SK-MEL-5 (cell line): Measurements from ENCODE around the gene MLF2. TPM values are rescaled to one million over a fixed set of nuclear protein-coding genes. Genes with fewer than 3 reads are reported as not detected.

Experiments
- DNase-seq: peaks from one replicate; pipeline ENCODE4 v3.0.0-alpha.2; 2016; ENCODE audit warnings: low read depth, low spot score
- in situ Hi-C: cut with HindIII; loops from 2 replicates; pipeline ENCODE4 v1.10.0; 2016; ENCODE audit warnings: low sequenced_read_pairs, high pct_unique_total_duplicates, low pct_unique_long_range_greater_than_20kb
- polyA plus RNA-seq, 2 experiments: library from polyadenylated mRNA; depleted of rRNA; stranded (reverse); fragments of >200 nt; gene quantifications; 2 replicates each; pipeline ENCODE4 v1.2.3, GENCODE V29; 2015
- total RNA-seq: library from RNA; depleted of rRNA; stranded (reverse); fragments of >200 nt; shearing (Covaris generic); gene quantifications from 2 replicates; pipeline ENCODE4 v1.2.3, GENCODE V29; 2014; rRNA removed

Gene MLF2
- total RNA-seq = 134 TPM in 2 replicates
- polyA plus RNA-seq (2015; cell fraction: cytosol; rRNA removed) = 268 and 297 TPM in 2 replicates
- 210 and 274 TPM in 2 replicates for polyA plus RNA-seq (2015; cell fraction: nucleus; rRNA removed)

DNA sequence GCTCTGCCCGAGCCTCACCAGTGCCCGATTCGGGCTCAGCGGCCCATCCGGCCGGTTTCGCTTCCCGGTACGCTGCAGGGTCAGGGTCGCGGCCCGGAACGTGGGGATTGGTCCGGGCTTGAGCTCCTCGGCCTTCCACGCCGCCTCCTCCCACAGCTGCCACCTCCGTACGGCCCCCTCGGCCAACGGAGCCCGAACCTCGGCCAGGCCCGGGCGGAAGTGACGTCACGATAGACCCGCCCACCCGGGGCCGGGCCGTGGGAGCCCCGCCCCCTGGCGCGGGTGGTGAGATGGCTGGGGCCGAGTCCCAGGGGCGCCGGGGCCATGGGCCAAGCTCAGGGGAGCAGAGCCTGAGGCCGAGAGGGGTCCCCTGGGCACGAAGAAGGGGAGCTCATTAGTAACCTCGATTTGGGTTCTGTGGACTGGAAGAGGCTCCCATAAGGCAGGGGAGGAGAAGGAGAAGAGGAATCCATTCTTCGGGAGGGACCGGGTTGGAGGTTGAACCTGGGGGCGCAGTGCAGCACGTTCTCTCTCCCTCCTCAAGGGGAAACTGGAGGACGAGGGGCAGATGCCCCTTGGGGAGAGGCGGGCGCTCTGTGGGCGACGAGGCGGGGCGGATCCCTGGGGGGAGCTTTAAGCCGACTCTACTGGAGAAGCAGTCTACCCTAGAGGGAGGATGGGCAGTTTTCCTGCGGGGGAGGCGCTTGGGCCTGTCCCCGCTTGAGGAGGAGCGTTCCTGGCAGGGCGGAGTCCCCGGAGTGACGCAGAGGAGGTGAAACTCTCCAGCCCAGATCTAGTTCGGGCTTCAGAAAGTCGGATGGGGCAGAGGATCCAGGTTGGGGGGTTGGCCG lies at the start of gene MLF2:
TSS of gene MLF2 (minus strand) at position 221 of the 851 bp plus-strand sequence. CDS start 807 bp downstream, outside the sequence.
- in situ Hi-C loops = no loop called here
- peak; percentile 99 for DNase-seq

- in situ Hi-C loops = no loop called here
Measured at GRCh38 chr12:6799147-6799546, 46.2 kb upstream of the MLF2 start.

DNA sequence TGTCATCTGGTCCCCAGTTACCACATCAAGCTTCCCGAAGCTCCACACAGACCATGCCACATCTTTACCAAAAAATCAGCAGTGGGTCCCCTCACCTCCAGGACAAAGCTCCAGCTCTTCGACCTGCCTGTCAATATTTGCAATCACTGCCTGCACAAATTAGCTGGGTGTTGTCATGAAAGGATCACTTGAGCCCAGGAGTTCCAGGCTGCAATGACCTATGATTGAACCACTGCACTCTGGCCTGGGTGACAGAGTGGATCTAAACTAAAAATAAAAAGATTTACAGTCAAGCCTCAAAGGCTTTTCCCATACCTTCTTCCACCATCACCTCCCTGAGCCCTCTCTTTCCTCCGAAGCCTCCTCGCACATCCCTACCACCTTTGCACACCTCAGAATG lies 43.6 kb upstream of the MLF2 start:
- in situ Hi-C loops = no loop called here
- DNase-seq = no peak

More at GRCh38 chr12:6799147-6799546, 46.2 kb upstream of the MLF2 start:
- DNase-seq = no peak

- no peak for DNase-seq
- in situ Hi-C loops = no loop called here
Measured at GRCh38 chr12:6795088-6795487, 42.1 kb upstream of the MLF2 start.

DNA sequence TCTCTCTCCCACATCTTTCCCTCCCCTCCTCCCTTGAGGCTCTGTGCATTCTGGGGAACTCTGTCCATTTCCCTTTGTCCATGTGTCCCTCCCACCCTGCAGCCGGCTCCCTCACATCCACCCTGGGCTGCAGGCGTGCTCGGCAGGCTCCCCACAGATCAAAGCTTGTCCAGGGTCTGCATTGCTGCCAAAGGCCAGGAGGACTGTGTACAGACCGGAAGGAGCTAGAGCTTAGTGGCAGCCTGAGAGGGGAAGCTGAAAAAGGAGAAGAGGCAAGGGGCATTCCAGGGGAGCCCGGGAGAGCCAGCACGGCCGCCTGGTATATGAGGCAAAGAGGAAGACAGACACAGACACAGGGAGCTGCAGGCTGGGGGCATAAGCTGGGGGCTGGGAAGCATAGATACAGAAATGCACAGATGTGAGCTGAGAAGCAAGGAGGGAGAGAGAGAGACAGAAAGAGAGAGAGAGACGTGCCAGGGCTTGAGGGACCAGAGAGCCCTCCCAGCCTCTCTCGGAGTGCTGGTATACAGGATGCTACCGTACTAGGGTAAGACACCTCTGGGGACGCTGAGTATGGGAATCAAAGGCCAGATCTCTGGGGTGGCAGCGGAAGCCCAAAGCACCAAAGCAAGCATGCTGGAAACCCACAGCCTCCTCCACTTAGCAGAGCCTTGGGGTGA lies 39.7 kb upstream of the MLF2 start:
- in situ Hi-C loops = no loop called here
- no peak for DNase-seq

- no peak for DNase-seq
- in situ Hi-C loops = no loop called here
Measured at GRCh38 chr12:6791931-6792520, 39.1 kb upstream of the MLF2 start.

DNA sequence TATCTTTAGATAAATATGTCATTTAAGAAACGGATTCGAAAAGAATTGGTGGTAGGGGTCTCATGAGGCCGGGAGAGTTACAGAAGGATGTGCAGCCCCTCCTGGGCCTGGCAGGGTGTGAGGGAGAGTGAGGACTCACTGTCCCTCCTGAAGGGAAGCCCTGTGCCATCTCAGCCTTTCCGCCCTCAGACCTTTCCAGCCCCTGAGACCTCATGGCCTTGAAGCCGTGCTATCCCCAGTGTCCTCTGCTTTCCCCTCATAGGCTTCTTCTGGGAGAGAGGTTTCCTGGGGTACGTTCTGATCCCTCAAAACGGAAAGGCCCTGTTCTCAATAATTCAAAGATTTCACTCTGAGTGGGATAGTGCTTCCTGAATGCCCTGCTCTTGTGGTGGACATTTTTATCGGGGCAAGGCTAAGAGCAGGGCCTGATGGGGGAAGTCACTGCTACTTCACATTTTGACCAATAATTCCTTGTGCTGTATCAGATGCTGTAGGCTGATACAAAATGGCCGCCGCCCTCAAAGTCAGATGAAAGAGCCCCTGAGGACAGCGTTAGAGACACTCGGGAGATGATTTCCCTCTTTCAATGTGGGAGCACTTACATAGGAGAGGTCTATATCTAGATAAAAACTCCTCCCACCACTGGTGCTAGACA lies 37.7 kb upstream of the MLF2 start:
- DNase-seq = no peak
- in situ Hi-C loops = no loop called here

DNA sequence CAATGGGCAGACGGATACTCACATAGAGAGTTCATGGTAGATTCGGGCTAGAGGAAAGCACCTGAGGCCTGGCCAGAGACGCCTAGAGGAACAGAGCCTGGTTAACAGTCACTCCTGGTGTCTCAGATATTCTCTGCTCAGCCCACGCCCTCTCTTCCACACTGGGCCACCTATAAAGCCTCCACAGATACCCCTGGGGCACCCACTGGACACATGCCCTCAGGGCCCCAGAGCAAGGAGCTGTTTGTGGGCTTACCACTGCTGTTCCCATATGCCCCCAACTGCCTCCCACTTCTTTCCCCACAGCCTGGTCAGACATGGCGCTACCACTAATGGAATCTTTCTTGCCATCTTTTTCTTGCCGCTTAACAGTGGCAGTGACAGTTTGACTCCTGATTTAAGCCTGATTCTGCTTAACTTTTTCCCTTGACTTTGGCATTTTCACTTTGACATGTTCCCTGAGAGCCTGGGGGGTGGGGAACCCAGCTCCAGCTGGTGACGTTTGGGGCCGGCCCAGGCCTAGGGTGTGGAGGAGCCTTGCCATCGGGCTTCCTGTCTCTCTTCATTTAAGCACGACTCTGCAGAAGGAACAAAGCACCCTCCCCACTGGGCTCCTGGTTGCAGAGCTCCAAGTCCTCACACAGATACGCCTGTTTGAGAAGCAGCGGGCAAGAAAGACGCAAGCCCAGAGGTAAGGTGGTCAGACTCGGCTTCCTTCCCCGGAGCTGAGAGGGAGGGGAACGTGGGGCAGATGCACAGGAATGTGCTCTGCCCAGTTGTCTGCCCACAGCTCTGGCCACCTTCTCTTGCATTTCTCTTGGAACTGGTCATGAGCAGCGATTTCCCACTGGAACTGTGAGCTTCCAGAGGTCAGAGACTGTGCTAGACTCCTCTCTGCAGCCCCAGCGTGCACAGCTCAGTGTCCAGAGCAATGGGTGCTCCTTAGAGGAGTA lies 36.3 kb upstream of the MLF2 start, which contains the start of gene CD4:
TSS of gene CD4 (plus strand) at position 557 of the 953 bp plus-strand sequence. CDS start 10,611 bp downstream, outside the sequence.
- no peak for DNase-seq
- in situ Hi-C loops = no loop called here

DNA sequence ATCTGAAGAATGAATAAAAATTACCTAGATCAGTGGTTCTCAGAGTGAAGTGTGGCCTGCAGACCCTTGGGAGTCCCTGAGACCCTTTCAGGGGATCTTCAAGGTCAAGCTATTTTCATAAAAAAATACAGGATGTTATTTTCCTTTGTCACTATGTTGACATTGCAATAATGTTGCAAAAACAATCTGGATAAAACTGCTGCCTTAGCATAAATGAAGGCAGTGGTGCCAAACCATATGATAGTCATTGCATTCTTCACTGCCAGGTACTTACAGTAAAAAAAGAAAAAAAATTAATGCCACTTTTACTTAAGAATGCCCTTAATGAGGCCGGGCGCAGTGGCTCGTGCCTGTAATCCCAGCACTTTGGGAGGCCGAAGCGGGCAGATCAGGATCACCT lies 34.4 kb upstream of the MLF2 start:
- no peak for DNase-seq
- in situ Hi-C loops = no loop called here

- in situ Hi-C loops = no loop called here
- DNase-seq = no peak
Measured at GRCh38 chr12:6786416-6787094, 33.6 kb upstream of the MLF2 start.

DNA sequence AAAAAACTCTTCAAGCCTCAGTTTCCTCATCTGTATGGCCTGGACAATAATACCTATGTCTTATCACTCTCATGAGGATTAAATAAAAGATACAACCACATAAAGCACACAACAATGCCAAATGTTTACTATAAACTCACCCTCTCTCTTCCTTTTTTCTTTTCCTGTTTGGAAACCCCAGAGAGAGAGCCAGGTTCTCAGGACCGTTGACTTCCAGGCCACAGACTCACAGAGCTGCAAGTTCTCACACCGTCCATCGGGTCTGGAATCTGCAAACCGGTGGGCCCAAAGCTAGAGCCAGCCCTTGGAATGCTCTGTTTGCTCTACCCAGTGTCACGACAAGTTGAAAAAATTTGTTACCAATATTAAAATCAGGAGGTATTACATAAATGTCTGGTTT lies 31.8 kb upstream of the MLF2 start:
- in situ Hi-C loops = no loop called here
- no peak for DNase-seq

- DNase-seq = no peak
- in situ Hi-C loops = no loop called here
Measured at GRCh38 chr12:6784296-6784695, 31.4 kb upstream of the MLF2 start.

DNA sequence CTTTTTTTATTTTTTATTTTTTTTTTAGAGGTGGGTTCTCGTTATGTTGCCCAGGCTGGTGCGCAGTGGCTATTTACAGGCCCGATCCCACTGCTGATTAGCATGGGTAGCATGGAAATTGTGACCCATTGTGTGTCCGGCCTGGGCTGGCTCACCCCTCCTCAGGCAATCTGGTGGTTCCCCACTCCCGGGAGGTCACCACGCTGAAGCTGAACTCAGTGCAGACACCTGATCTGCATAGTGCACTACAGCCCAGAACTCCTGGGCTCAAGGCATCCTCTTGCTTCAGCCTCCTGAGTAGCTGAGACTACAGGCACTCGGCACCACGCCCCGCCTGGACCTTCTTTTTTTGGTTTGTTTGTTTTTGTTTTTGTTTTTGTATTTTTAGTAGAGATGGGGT lies 30.9 kb upstream of the MLF2 start:
- in situ Hi-C loops = no loop called here
- no peak for DNase-seq

- in situ Hi-C loops = no loop called here
- DNase-seq = no peak
Measured at GRCh38 chr12:6782850-6783566, 30.1 kb upstream of the MLF2 start.

DNA sequence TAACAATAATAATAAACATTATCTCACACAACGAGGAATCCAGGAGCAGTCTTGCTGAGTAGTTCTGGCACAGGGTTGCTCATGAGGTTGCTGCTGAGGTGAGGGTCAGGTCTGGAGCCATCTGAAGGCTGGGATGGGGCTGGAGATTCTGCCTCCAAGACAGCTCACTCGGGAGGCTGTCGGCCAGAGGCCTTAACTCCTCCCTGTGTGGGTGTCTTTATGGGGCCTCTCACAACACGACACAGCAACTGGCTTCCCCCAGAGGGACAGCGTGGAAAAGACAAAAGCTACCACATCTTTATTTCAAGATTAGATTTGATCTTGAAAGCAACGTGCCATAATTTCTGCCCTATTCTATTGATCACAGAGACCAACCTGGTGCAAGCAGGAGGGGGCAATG lies 29.2 kb upstream of the MLF2 start:
- DNase-seq = no peak
- in situ Hi-C loops = no loop called here

DNA sequence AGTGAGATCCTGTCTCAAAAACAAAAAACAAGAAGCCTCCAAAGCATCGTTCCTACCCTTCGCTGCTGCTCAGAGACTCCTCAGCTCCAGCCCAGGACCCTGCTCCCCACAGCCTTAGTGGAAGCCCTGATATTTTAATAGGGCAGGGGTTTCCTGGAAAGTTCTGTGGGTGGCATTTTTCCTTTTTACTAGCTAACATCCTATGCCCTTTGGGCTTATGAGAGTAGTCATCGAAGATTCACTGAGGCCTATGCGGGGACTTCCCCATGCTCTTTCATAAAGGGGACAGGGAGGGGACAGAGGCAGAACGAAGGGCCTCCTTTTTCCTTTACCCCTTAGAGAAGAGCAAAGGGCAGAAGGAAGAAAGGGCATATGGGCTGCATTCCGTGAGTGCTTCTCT lies 27.6 kb upstream of the MLF2 start:
- DNase-seq = no peak
- in situ Hi-C loops = no loop called here
